HepG2 (cell line): Measurements from ENCODE around the gene GJA9. TPM values are rescaled to one million over a fixed set of nuclear protein-coding genes. Genes with fewer than 3 reads are reported as not detected.

Experiments
- AKNA ChIP-seq: sonication (generic); formaldehyde crosslinking; IDR thresholded peaks from 2 replicates; pipeline ENCODE4 v1.4.0; 2020; ENCODE audit warnings: missing genetic modification reagents, borderline replicate concordance
- CEBPB ChIP-seq: IDR thresholded peaks from 2 replicates; pipeline ENCODE4 v1.6.1; 2011; ENCODE audit warnings: low read depth, low read length, improper control_type of control experiment, borderline replicate concordance
- GRHL1 ChIP-seq: sonication (generic); formaldehyde crosslinking; conservative IDR thresholded peaks from 2 replicates; pipeline ENCODE4 v1.8.0; 2022; ENCODE audit warnings: missing genetic modification reagents
- GTF3A ChIP-seq: sonication (generic); formaldehyde crosslinking; conservative IDR thresholded peaks from 2 replicates; pipeline ENCODE4 v1.4.0; 2020; ENCODE audit warnings: mild to moderate bottlenecking, missing genetic modification reagents
- KLF6 ChIP-seq: IDR thresholded peaks from 2 replicates; pipeline ENCODE4 v1.8.0; 2016; ENCODE audit warnings: missing biosample characterization, missing genetic modification reagents
- KLF9 ChIP-seq: IDR thresholded peaks from 2 replicates; pipeline ENCODE4 v1.6.1; 2016; ENCODE audit warnings: low read depth
- MAFK ChIP-seq, 2 experiments: IDR thresholded peaks in 1 of 2; conservative IDR thresholded peaks in 1 of 2; 2 replicates each; pipeline ENCODE4 v1.6.1; 2011; ENCODE audit warnings: improper control_type of control experiment in 2 of 2, low read length in 2 of 2
- NAIF1 ChIP-seq: sonication (generic); formaldehyde crosslinking; IDR thresholded peaks from 2 replicates; pipeline ENCODE4 v1.5.0; 2020; ENCODE audit warnings: mild to moderate bottlenecking, missing genetic modification reagents, borderline replicate concordance
- POLR2A ChIP-seq, 2 experiments: IDR thresholded peaks; 2 replicates each; pipeline ENCODE4 v1.6.1; 2011; ENCODE audit warnings: low read depth in 2 of 2, low read length in 2 of 2, mild to moderate bottlenecking in 1 of 2, moderate library complexity in 1 of 2; ENCODE audit not compliant: insufficient read depth in 1 of 2
- RBM39 ChIP-seq: fragments of 200-400 bp; formaldehyde crosslinking; IDR thresholded peaks from one replicate; pipeline ENCODE4 v1.6.1; 2018; ENCODE audit warnings: antibody characterized with exemption, mild to moderate bottlenecking, low read depth, low read length; ENCODE audit not compliant: poor library complexity, severe bottlenecking
- RFX3 ChIP-seq: IDR thresholded peaks from 2 replicates; pipeline ENCODE4 v1.6.1; 2016; ENCODE audit warnings: missing biosample characterization, missing genetic modification reagents
- SPEN ChIP-seq: sonication (generic); formaldehyde crosslinking; IDR thresholded peaks from 2 replicates; pipeline ENCODE4 v1.5.1; 2020; ENCODE audit warnings: low read depth, mild to moderate bottlenecking, missing genetic modification reagents
- ZBTB33 ChIP-seq: sonication (generic); formaldehyde crosslinking; IDR thresholded peaks from 2 replicates; pipeline ENCODE4 v1.4.0; 2020; ENCODE audit warnings: missing genetic modification reagents
- ZKSCAN1 ChIP-seq: fragments of 150-350 bp; IDR thresholded peaks from 2 replicates; pipeline ENCODE4 v1.6.1; 2014; ENCODE audit warnings: low read length
- ZNF33B ChIP-seq: sonication (generic); formaldehyde crosslinking; IDR thresholded peaks from 2 replicates; pipeline ENCODE4 v1.5.1; 2020; ENCODE audit warnings: mild to moderate bottlenecking, missing genetic modification reagents
- ZNF547 ChIP-seq: sonication (generic); formaldehyde crosslinking; IDR thresholded peaks from 2 replicates; pipeline ENCODE4 v1.5.1; 2020; ENCODE audit warnings: mild to moderate bottlenecking, missing genetic modification reagents
- ZNF678 ChIP-seq: sonication (generic); formaldehyde crosslinking; IDR thresholded peaks from 2 replicates; pipeline ENCODE4 v1.4.0; 2020; ENCODE audit warnings: mild to moderate bottlenecking, missing genetic modification reagents
- ZNF720 ChIP-seq: sonication (generic); formaldehyde crosslinking; IDR thresholded peaks from 2 replicates; pipeline ENCODE4 v1.4.0; 2020; ENCODE audit warnings: missing genetic modification reagents
- ZNF772 ChIP-seq: sonication (generic); formaldehyde crosslinking; IDR thresholded peaks from 2 replicates; pipeline ENCODE4 v1.5.0; 2020; ENCODE audit warnings: mild to moderate bottlenecking, missing genetic modification reagents
- ZNF773 ChIP-seq: sonication (generic); formaldehyde crosslinking; IDR thresholded peaks from 2 replicates; pipeline ENCODE4 v1.4.0; 2020; ENCODE audit warnings: missing genetic modification reagents, borderline replicate concordance
- ZSCAN25 ChIP-seq: sonication (generic); formaldehyde crosslinking; IDR thresholded peaks from 2 replicates; pipeline ENCODE4 v1.8.0; 2022; ENCODE audit warnings: mild to moderate bottlenecking, missing genetic modification reagents
- polyA plus RNA-seq, 8 experiments: library from polyadenylated mRNA; depleted of rRNA in 3 of 8; stranded (reverse) in 7 of 8; unstranded in 1 of 8; fragments of >200 nt; fragmentation: Illumina TruSeq in 4 of 8; extraction: Trizol in 4 of 8; gene quantifications; 2 replicates each; pipeline versions ENCODE4 v1.2.1 to v1.2.3, GENCODE V29; 2011 to 2016; ENCODE audit warnings: low read depth in 4 of 8, missing spikeins in 1 of 8, mixed read lengths in 1 of 8; ENCODE audit not compliant: insufficient read depth in 1 of 8
- total RNA-seq, 5 experiments: library from RNA; depleted of rRNA; stranded (reverse); fragments of >200 nt; fragmentation: Illumina TruSeq; extraction: Trizol; gene quantifications; 2 replicates each; pipeline ENCODE4 v1.2.3, GENCODE V29; 2016; ENCODE audit warnings: low read depth in 1 of 5

The GJA9 gene
- total and polyA plus RNA-seq, 2 of the 13 experiments (the other 11 are each of a cell fraction or from before 2014, with no cell fraction given) = 0.08 to 0.13 TPM

GRCh38 chr1:38873027-38873969 lies 8.1 kb downstream of the GJA9 start, which contains the start of gene MYCBP (continued):
- no peak for TF ChIP-seq AKNA (CRISPR knock-in tag)
- TF ChIP-seq POLR2A (IDR thresholded peaks at IDR 0.05; ENCODE audit: insufficient read depth in 1 of 2, low read depth in 2 of 2, low read length in 2 of 2) = peak in 1 of 2 experiments; percentile 54; a peak in 1 of 4 replicates
- peak; percentile 18; the same call in 1 of the 2 replicates for TF ChIP-seq ZNF772 (CRISPR knock-in tag)
- TF ChIP-seq ZNF773 (CRISPR knock-in tag) = 0 out of 2 replicates have a peak, but pooled peaks have one; percentile 64
- no peak for TF ChIP-seq ZBTB33
- TF ChIP-seq ZNF720 = no peak
- 0 out of 2 replicates have a peak, but pooled peaks have one; percentile 60 for TF ChIP-seq KLF6 (CRISPR knock-in tag)
- TF ChIP-seq ZNF547 = peak; percentile 77
- TF ChIP-seq RFX3 (CRISPR knock-in tag) = peak; percentile 90
- no peak for TF ChIP-seq ZNF33B
- peak; percentile 57; the same call in 1 of the 2 replicates for TF ChIP-seq KLF9 (CRISPR knock-in tag)
- TF ChIP-seq MAFK (conservative IDR thresholded peaks at IDR 0.05 in 1 of 2, IDR thresholded peaks at IDR 0.05 in 1 of 2; ENCODE audit: low read length in 2 of 2) = no peak
- TF ChIP-seq NAIF1 (CRISPR knock-in tag) = peak; percentile 96
- TF ChIP-seq ZNF678 = no peak
- no peak for TF ChIP-seq GRHL1 (CRISPR knock-in tag)
- TF ChIP-seq RBM39 = no peak
- TF ChIP-seq CEBPB = no peak
- TF ChIP-seq GTF3A (CRISPR knock-in tag) = 0 out of 2 replicates have a peak, but pooled peaks have one; percentile 49
- TF ChIP-seq ZKSCAN1 = no peak
- no peak for TF ChIP-seq ZSCAN25 (CRISPR knock-in tag)
- TF ChIP-seq SPEN (CRISPR knock-in tag) = peak; percentile 74; the same call in 1 of the 2 replicates
